Endothelial cell of umbilical vein (primary cell): ENCODE measurements around the gene ST6GALNAC4.

Experiments used
- EZH2 ChIP-seq: IDR thresholded peaks from 2 replicates; pipeline ENCODE4 v1.6.1; 2012; ENCODE audit warnings: borderline replicate concordance, low read depth, mild to moderate bottlenecking, moderate library complexity, low read length, inconsistent platforms; ENCODE audit not compliant: severe bottlenecking
- GATA2 ChIP-seq: IDR thresholded peaks from 2 replicates; pipeline ENCODE4 v1.7.0; 2011; ENCODE audit warnings: low read depth, mild to moderate bottlenecking, moderate library complexity, mixed read lengths, low read length; ENCODE audit not compliant: insufficient read length, insufficient read depth
- JUN ChIP-seq: IDR thresholded peaks from 2 replicates; pipeline ENCODE4 v1.6.1; 2011; ENCODE audit warnings: borderline replicate concordance, low read depth; ENCODE audit not compliant: insufficient read length, insufficient read depth
- POLR2A ChIP-seq: IDR thresholded peaks from 2 replicates; pipeline ENCODE4 v1.6.1; 2012; ENCODE audit warnings: low read depth, mild to moderate bottlenecking, control low read depth, low read length
- POLR2AphosphoS5 ChIP-seq: IDR thresholded peaks from 2 replicates; pipeline ENCODE4 v1.6.1; 2012; ENCODE audit warnings: low read depth, mild to moderate bottlenecking, control low read depth, low read length, moderate library complexity; ENCODE audit not compliant: insufficient read depth
- TF ChIP-seq, protein P1 (sequence below), 2 donors: IDR thresholded peaks; 1 replicate in 1 of 2; 2 replicates in 1 of 2; pipeline ENCODE4 v1.5.1; 2011; ENCODE audit warnings: low read length in 2 of 2, mild to moderate bottlenecking in 2 of 2, moderate library complexity in 2 of 2, control low read depth in 1 of 2, inconsistent platforms in 1 of 2, low read depth in 1 of 2; ENCODE audit not compliant: insufficient read depth in 1 of 2; ENCODE audit errors: extremely low read depth in 1 of 2
- TF ChIP-seq, protein P2 (sequence below): IDR thresholded peaks from 2 replicates; pipeline ENCODE4 v1.6.1; 2011; ENCODE audit not compliant: insufficient read depth, insufficient read length

DNA sequence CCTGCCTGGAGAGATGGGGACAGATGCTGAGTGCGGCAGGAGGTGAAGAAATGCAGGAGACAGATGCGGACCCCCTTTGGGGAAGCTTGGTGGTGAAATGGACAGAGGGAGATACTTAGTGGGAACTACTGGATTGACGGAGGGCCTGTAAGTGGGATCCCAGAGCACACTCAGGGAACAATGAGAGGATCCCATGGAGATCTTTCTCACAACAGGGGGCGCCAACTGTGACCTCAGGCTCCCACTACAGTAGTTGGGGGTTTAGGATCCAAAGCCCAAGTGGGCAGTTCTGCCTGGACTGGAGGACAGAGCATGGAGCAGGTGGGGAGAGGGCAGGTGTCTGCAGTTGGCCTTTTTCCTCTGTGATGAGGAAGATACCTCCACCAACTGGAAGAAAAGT, 17.4 kb upstream of the ST6GALNAC4 start:
- TF ChIP-seq POLR2AphosphoS5 (no peak), POLR2A (no peak), EZH2 (no peak), JUN (no peak), GATA2 (no peak)
- TF ChIP-seq, protein P1, sequence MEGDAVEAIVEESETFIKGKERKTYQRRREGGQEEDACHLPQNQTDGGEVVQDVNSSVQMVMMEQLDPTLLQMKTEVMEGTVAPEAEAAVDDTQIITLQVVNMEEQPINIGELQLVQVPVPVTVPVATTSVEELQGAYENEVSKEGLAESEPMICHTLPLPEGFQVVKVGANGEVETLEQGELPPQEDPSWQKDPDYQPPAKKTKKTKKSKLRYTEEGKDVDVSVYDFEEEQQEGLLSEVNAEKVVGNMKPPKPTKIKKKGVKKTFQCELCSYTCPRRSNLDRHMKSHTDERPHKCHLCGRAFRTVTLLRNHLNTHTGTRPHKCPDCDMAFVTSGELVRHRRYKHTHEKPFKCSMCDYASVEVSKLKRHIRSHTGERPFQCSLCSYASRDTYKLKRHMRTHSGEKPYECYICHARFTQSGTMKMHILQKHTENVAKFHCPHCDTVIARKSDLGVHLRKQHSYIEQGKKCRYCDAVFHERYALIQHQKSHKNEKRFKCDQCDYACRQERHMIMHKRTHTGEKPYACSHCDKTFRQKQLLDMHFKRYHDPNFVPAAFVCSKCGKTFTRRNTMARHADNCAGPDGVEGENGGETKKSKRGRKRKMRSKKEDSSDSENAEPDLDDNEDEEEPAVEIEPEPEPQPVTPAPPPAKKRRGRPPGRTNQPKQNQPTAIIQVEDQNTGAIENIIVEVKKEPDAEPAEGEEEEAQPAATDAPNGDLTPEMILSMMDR (IDR thresholded peaks at IDR 0.05; ENCODE audit: extremely low read depth in 1 of 2, insufficient read depth in 1 of 2, low read depth in 1 of 2, low read length in 2 of 2): no peak
- TF ChIP-seq, protein P2, sequence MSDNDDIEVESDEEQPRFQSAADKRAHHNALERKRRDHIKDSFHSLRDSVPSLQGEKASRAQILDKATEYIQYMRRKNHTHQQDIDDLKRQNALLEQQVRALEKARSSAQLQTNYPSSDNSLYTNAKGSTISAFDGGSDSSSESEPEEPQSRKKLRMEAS: no peak
